ENCODE measurements around the gene POU4F3.

- TF ChIP-seq POLR2A (IDR thresholded peaks at IDR 0.05) (no peak), CTCF (IDR thresholded peaks at IDR 0.05) (no peak)
Observed at GRCh38 chr5:146357126-146357525, 18.5 kb downstream of the POU4F3 start.

Data from testis (tissue), 2 donors.